ENCODE results near the gene STXBP6.

- TF ChIP-seq CTCF (IDR thresholded peaks at IDR 0.05) (no peak), POLR2A (IDR thresholded peaks at IDR 0.05) (no peak)
These were observed 90.1 kb downstream of the STXBP6 start for GRCh38 chr14:24959791-24960331.

Measured in body of pancreas (tissue), 4 donors.